ENCODE results near the gene SNX10. TPM values are rescaled to one million over a fixed set of nuclear protein-coding genes. Genes with fewer than 3 reads are reported as not detected.

Gene SNX10
- total and polyA plus RNA-seq, 2 of the 4 experiments (the other 2 are of a cell fraction), result not detected

- no peak for TF ChIP-seq USF2 (IDR thresholded peaks at IDR 0.05; ENCODE audit: low read depth, low read length)
Observed at GRCh38 chr7:26356929-26357798, 65.5 kb downstream of the SNX10 start (continued).

- no peak overlapping the region for H3K9ac ChIP-seq (ENCODE audit: low read depth, low read length)
- no CpG with 5 or more reads among the region's 2 CpGs for WGBS, 2 experiments (ENCODE audit: extremely low coverage in 2 of 2, insufficient read length in 1 of 2)
- intact Hi-C loops (cut with micrococcal nuclease), result loop anchor here (5.0 kb wide), 2 partner anchors 155 to 445 kb away; partner anchors contain the start of genes CBX3 and HNRNPA2B1
- H3K23ac ChIP-seq (ENCODE audit: low read depth, low read length), result no peak overlapping the region
- ChIA-PET POLR2A (ENCODE audit: unreplicated experiment) (no interaction called here), CTCF (no interaction called here)
- no peak overlapping the region for H2BK20ac ChIP-seq (ENCODE audit: low read depth, low read length)
- H2BK15ac ChIP-seq (ENCODE audit: low read depth, low read length), result no peak overlapping the region
- H4K91ac ChIP-seq (ENCODE audit: insufficient read depth, low read depth, low read length), result no peak overlapping the region
- no peak overlapping the region for H4K8ac ChIP-seq (ENCODE audit: low read depth in 2 of 2, low read length in 2 of 2)
- H3K9me1 ChIP-seq (ENCODE audit: insufficient read depth, low read length), result no peaks in the 10 kb centered on the region
- no peaks in the 10 kb centered on the region for H4K20me1 ChIP-seq (ENCODE audit: insufficient read depth, low read length)
- H2BK5ac ChIP-seq (ENCODE audit: low read depth, low read length, poor library complexity, severe bottlenecking), result no peak overlapping the region
- no peak overlapping the region for H3K14ac ChIP-seq (replicated peaks; ENCODE audit: low read depth, low read length)
- no peak overlapping the region for H3K4me3 ChIP-seq (ENCODE audit: insufficient read depth, low read depth, low read length)
- ATAC-seq (ENCODE audit: low read depth) (no peak), DNase-seq (no peak)
- H3K27ac ChIP-seq (ENCODE audit: insufficient read depth, low read length), result no peak overlapping the region
- BruUV-seq (replicated peaks), result no TSS peak
- H3K4me2 ChIP-seq (ENCODE audit: low read depth, low read length), result no peak overlapping the region
- H3K56ac ChIP-seq (ENCODE audit: extremely low read depth, insufficient read depth, low read length), result no peak overlapping the region
- no peak overlapping the region for H4K5ac ChIP-seq (ENCODE audit: low read depth, low read length)
- no peaks in the 10 kb centered on the region for H3K4me1 ChIP-seq (ENCODE audit: control insufficient read depth, insufficient read depth, low read length)
- in situ Hi-C loops (cut with MboI; ENCODE audit: low sequenced_read_pairs), result no loop called here
- H3K27me3 ChIP-seq (ENCODE audit: control insufficient read depth, insufficient read depth, low read length), result peaks cover 6% of the 10 kb centered on the region; the same call in 1 of the 2 replicates
- no peak overlapping the region for H2AFZ ChIP-seq (replicated peaks; ENCODE audit: low read length, poor library complexity)
- no peak overlapping the region for H3K18ac ChIP-seq (ENCODE audit: low read depth, low read length)
- no peak for TF ChIP-seq CEBPB (IDR thresholded peaks at IDR 0.05; ENCODE audit: low read depth, low read length)
- TF ChIP-seq RFX5 (IDR thresholded peaks at IDR 0.05; ENCODE audit: low read depth, low read length), result no peak
- TF ChIP-seq MAZ (IDR thresholded peaks at IDR 0.05; ENCODE audit: borderline replicate concordance, low read depth, low read length), result no peak
- TF ChIP-seq FOS (IDR thresholded peaks at IDR 0.05; ENCODE audit: low read depth, low read length), result no peak
- no peaks in the 10 kb centered on the region for H3K79me1 ChIP-seq (ENCODE audit: low read depth in 1 of 2, low read length in 2 of 2)
- no peak overlapping the region for H2AK5ac ChIP-seq (ENCODE audit: low read depth, low read length)
- H3K4ac ChIP-seq (ENCODE audit: low read depth, low read length), result no peak overlapping the region
- dilution Hi-C loops (cut with HindIII; ENCODE audit: low sequenced_read_pairs, unreplicated experiment), result no loop called here
- no peak overlapping the region for H2BK120ac ChIP-seq (ENCODE audit: low read depth, low read length)
- H2AK9ac ChIP-seq (replicated peaks; ENCODE audit: low read depth, low read length, poor library complexity), result no peak overlapping the region
- H3K36me3 ChIP-seq (ENCODE audit: control insufficient read depth, insufficient read depth, low read length), result no peaks in the 10 kb centered on the region
- no peaks in the 10 kb centered on the region for H3K9me3 ChIP-seq (ENCODE audit: control insufficient read depth, insufficient read depth, low read length)
Observed at GRCh38 chr7:26357799-26358151, 66.1 kb downstream of the SNX10 start.

All from IMR-90 (cell line).